Liver (tissue), 3 donors: ENCODE measurements around the gene ARHGAP28.

Experiments
- EGR1 ChIP-seq, 2 donors: IDR thresholded peaks; 2 replicates each; pipeline ENCODE4 v1.6.1; 2016 to 2018; ENCODE audit warnings: antibody characterized with exemption in 2 of 2, low read depth in 2 of 2
- FOXA1 ChIP-seq: IDR thresholded peaks from 2 replicates; pipeline ENCODE4 v1.6.1; 2016; ENCODE audit warnings: antibody characterized with exemption
- GABPA ChIP-seq, 2 donors: IDR thresholded peaks in 1 of 2; conservative IDR thresholded peaks in 1 of 2; 2 replicates each; pipeline ENCODE4 v1.6.1; 2016; ENCODE audit warnings: antibody characterized with exemption in 2 of 2, mild to moderate bottlenecking in 1 of 2, moderate library complexity in 1 of 2
- TAF1 ChIP-seq: conservative IDR thresholded peaks from 2 replicates; pipeline ENCODE4 v1.6.1; 2016; ENCODE audit warnings: antibody characterized with exemption, mild to moderate bottlenecking
- TF ChIP-seq, protein P1 (sequence below): fragments of 150-350 bp; IDR thresholded peaks from 2 replicates; pipeline ENCODE4 v1.5.1; 2017; ENCODE audit warnings: improper control_type of control experiment, low read depth, low read length; ENCODE audit not compliant: missing input control
- TF ChIP-seq, protein P2 (sequence below): IDR thresholded peaks from 2 replicates; pipeline ENCODE4 v1.6.1; 2016; ENCODE audit warnings: antibody characterized with exemption
- TF ChIP-seq, protein P3 (sequence below): IDR thresholded peaks from 2 replicates; pipeline ENCODE4 v1.6.1; 2016; ENCODE audit warnings: antibody characterized with exemption
- TF ChIP-seq, protein P4 (sequence below): IDR thresholded peaks from 2 replicates; pipeline ENCODE4 v1.6.1; 2016; ENCODE audit warnings: antibody characterized with exemption, mild to moderate bottlenecking
- TF ChIP-seq, protein P5 (sequence below): IDR thresholded peaks from 2 replicates; pipeline ENCODE4 v1.6.1; 2016; ENCODE audit warnings: antibody characterized with exemption
- donor health status: healthy.
- donor health status: healthy.

DNA sequence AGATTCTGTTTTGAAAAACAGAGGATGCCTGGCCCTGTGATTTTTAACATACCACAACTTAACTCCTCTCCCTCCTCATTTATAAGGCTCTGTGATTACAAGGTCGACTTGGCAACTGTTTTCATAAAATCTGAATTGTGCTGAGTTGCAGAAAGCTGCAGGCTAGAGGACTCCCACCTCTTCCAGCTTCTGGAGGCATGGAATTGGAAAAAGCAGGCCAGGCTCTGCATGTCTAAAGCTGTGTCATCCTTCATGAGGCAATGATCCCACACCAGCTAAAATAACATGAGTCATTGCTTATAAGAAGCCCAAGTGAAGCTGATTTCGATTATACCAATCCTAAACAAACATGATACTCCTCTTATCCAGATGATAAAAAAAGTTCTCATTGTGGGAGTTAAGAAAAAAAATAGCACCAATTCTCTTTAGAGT lies 11.7 kb downstream of the ARHGAP28 start:
- TF ChIP-seq TAF1 (no peak), GABPA (IDR thresholded peaks at IDR 0.05 in 1 of 2, conservative IDR thresholded peaks at IDR 0.05 in 1 of 2) (no peak), FOXA1 (no peak), EGR1 (IDR thresholded peaks at IDR 0.05; ENCODE audit: low read depth in 2 of 2) (no peak)
- TF ChIP-seq, protein P1, sequence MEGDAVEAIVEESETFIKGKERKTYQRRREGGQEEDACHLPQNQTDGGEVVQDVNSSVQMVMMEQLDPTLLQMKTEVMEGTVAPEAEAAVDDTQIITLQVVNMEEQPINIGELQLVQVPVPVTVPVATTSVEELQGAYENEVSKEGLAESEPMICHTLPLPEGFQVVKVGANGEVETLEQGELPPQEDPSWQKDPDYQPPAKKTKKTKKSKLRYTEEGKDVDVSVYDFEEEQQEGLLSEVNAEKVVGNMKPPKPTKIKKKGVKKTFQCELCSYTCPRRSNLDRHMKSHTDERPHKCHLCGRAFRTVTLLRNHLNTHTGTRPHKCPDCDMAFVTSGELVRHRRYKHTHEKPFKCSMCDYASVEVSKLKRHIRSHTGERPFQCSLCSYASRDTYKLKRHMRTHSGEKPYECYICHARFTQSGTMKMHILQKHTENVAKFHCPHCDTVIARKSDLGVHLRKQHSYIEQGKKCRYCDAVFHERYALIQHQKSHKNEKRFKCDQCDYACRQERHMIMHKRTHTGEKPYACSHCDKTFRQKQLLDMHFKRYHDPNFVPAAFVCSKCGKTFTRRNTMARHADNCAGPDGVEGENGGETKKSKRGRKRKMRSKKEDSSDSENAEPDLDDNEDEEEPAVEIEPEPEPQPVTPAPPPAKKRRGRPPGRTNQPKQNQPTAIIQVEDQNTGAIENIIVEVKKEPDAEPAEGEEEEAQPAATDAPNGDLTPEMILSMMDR, result no peak
- TF ChIP-seq, protein P2, sequence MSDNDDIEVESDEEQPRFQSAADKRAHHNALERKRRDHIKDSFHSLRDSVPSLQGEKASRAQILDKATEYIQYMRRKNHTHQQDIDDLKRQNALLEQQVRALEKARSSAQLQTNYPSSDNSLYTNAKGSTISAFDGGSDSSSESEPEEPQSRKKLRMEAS, result no peak
- TF ChIP-seq, protein P3, sequence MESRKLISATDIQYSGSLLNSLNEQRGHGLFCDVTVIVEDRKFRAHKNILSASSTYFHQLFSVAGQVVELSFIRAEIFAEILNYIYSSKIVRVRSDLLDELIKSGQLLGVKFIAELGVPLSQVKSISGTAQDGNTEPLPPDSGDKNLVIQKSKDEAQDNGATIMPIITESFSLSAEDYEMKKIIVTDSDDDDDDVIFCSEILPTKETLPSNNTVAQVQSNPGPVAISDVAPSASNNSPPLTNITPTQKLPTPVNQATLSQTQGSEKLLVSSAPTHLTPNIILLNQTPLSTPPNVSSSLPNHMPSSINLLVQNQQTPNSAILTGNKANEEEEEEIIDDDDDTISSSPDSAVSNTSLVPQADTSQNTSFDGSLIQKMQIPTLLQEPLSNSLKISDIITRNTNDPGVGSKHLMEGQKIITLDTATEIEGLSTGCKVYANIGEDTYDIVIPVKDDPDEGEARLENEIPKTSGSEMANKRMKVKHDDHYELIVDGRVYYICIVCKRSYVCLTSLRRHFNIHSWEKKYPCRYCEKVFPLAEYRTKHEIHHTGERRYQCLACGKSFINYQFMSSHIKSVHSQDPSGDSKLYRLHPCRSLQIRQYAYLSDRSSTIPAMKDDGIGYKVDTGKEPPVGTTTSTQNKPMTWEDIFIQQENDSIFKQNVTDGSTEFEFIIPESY, result no peak
- TF ChIP-seq, protein P4, sequence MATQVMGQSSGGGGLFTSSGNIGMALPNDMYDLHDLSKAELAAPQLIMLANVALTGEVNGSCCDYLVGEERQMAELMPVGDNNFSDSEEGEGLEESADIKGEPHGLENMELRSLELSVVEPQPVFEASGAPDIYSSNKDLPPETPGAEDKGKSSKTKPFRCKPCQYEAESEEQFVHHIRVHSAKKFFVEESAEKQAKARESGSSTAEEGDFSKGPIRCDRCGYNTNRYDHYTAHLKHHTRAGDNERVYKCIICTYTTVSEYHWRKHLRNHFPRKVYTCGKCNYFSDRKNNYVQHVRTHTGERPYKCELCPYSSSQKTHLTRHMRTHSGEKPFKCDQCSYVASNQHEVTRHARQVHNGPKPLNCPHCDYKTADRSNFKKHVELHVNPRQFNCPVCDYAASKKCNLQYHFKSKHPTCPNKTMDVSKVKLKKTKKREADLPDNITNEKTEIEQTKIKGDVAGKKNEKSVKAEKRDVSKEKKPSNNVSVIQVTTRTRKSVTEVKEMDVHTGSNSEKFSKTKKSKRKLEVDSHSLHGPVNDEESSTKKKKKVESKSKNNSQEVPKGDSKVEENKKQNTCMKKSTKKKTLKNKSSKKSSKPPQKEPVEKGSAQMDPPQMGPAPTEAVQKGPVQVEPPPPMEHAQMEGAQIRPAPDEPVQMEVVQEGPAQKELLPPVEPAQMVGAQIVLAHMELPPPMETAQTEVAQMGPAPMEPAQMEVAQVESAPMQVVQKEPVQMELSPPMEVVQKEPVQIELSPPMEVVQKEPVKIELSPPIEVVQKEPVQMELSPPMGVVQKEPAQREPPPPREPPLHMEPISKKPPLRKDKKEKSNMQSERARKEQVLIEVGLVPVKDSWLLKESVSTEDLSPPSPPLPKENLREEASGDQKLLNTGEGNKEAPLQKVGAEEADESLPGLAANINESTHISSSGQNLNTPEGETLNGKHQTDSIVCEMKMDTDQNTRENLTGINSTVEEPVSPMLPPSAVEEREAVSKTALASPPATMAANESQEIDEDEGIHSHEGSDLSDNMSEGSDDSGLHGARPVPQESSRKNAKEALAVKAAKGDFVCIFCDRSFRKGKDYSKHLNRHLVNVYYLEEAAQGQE, result no peak
- TF ChIP-seq, protein P5, sequence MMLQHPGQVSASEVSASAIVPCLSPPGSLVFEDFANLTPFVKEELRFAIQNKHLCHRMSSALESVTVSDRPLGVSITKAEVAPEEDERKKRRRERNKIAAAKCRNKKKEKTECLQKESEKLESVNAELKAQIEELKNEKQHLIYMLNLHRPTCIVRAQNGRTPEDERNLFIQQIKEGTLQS, result no peak
